Measurements from ENCODE around the gene EFNA1.

EFNA1 gene

DNA sequence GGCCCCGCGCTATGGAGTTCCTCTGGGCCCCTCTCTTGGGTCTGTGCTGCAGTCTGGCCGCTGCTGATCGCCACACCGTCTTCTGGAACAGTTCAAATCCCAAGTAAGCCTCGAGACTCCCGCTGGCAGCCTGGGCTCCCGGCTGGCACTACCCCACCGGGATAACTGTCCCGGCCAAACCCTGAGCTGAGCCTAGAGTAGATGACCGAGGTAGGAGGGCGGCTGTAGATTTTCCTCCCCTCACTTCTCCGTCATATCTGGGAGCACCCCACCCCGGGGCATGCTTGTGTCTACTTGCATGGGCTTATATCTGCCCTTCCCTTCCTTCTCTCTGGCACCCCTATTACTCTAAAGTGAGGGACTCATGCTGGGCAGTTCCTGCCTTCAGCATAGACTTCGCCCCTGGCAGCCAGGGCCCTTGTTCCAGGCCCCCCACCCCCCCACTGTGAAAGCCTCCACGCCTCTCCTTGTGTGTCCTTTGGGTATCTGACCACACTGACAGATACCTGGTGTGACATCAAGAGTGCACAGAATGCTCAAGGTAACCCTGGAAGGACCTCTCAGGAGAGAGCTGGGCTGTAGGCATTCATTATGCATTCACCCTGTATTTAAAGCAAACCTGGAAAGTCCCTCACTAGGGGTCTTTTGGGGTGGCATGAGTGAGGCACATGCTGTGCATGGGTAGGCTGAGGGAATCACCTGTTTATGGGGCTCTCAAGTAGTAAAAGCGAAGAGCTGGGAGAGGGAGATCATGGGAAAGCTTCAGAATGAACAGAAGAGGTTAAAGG lies 485 bp downstream of the EFNA1 start (continued):
- TF ChIP-seq WT1 (tag by site-specific recombination; IDR thresholded peaks at IDR 0.05): no peak
- TF ChIP-seq ZFP69B (tag by site-specific recombination; IDR thresholded peaks at IDR 0.05): peak; percentile 28; the same call in 1 of the 2 replicates
- TF ChIP-seq, protein P1, sequence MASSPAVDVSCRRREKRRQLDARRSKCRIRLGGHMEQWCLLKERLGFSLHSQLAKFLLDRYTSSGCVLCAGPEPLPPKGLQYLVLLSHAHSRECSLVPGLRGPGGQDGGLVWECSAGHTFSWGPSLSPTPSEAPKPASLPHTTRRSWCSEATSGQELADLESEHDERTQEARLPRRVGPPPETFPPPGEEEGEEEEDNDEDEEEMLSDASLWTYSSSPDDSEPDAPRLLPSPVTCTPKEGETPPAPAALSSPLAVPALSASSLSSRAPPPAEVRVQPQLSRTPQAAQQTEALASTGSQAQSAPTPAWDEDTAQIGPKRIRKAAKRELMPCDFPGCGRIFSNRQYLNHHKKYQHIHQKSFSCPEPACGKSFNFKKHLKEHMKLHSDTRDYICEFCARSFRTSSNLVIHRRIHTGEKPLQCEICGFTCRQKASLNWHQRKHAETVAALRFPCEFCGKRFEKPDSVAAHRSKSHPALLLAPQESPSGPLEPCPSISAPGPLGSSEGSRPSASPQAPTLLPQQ (tag by site-specific recombination; IDR thresholded peaks at IDR 0.05): peak; percentile 28; the same call in 1 of the 2 replicates
- TF ChIP-seq, protein P2, sequence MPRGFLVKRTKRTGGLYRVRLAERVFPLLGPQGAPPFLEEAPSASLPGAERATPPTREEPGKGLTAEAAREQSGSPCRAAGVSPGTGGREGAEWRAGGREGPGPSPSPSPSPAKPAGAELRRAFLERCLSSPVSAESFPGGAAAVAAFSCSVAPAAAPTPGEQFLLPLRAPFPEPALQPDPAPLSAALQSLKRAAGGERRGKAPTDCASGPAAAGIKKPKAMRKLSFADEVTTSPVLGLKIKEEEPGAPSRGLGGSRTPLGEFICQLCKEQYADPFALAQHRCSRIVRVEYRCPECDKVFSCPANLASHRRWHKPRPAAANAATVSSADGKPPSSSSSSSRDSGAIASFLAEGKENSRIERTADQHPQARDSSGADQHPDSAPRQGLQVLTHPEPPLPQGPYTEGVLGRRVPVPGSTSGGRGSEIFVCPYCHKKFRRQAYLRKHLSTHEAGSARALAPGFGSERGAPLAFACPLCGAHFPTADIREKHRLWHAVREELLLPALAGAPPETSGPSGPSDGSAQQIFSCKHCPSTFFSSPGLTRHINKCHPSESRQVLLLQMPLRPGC (tag by site-specific recombination; IDR thresholded peaks at IDR 0.05): no peak
- no peak for TF ChIP-seq ZNF2 (tag by site-specific recombination; IDR thresholded peaks at IDR 0.05)
- no peak for TF ChIP-seq ZNF561 (tag by site-specific recombination; IDR thresholded peaks at IDR 0.05; ENCODE audit: borderline replicate concordance)
- TF ChIP-seq MYNN (tag by site-specific recombination; IDR thresholded peaks at IDR 0.05; ENCODE audit: borderline replicate concordance): no peak
- TF ChIP-seq OVOL3 (tag by site-specific recombination; IDR thresholded peaks at IDR 0.05): no peak
- TF ChIP-seq KLF10 (tag by site-specific recombination; IDR thresholded peaks at IDR 0.05): no peak

DNA sequence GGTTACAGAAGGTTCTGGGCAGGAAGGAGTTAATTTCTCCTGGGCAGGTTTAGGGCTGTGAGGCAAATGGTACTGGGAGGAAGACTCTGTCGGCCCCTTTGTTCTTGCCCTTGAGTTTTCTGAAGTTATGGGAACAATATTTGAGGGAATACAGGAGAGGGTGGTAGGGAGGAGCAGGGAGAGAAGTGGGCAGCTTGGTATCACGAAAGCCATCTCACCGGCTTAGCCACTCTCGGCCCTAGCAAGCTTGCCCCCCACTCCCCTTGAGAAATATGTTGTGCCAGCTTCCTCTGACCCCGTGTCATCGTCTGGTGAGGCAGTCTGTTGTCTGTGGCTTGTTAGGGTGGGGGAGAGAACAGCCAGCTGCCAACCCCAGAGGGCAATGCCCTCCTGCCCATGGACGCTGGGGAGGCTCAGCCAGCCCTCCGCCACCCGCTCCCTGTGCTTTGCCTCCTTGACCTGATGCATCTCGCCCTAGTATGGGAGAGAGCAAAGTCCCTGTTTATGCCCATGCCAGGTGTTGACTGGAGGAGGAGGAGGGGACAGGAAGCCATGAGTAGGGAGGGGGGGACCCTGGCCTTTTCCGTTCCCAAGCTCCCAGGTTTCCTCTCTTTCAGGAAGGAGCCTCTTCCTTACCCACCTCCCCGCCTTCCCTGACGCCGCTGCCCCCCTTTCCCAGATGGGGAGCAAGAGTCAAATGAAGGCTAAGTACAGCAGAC lies 1.2 kb downstream of the EFNA1 start:
- ChIA-PET CTCF (interaction anchor here (0.5 to 8.1 kb wide), 9 partner anchors 14 to 167 kb away, joined by 3 to 54 read pairs (median 5); partner anchors contain the start of gene PYGO2), POLR2A (interaction anchor here (0.6 to 3.5 kb wide), 6 partner anchors 11 to 128 kb away, joined by 3 to 17 read pairs (median 4); partner anchors contain the start of genes DPM3 and KRTCAP2)
- Histone ChIP-seq H3K27ac (ENCODE audit: extremely low read depth, low read depth, low read length) (peak overlapping the region; percentile 57), H3K4me1 (ENCODE audit: control insufficient read depth, insufficient read depth, low read length) (peaks cover 21% of the 10 kb centered on the region), H3K4me3 (ENCODE audit: low read depth, low read length) (peak overlapping the region; percentile 62), H3K9me3 (ENCODE audit: control insufficient read depth, insufficient read depth, low read depth, low read length) (no peaks in the 10 kb centered on the region), H3K36me3 (ENCODE audit: control insufficient read depth in 2 of 2, insufficient read depth in 1 of 2, low read length in 2 of 2) (peaks cover 3 to 29% of the 10 kb centered on the region in 2 experiments; a peak in 2 of 3 replicates)
- TF ChIP-seq ZNF837 (tag by site-specific recombination; IDR thresholded peaks at IDR 0.05) (no peak), ZBTB48 (tag by site-specific recombination; IDR thresholded peaks at IDR 0.05) (0 out of 2 replicates have a peak, but pooled peaks have one; percentile 34), ZNF473 (tag by site-specific recombination; IDR thresholded peaks at IDR 0.05) (no peak), ZNF335 (tag by site-specific recombination; conservative IDR thresholded peaks at IDR 0.05) (no peak), TCF7L2 (IDR thresholded peaks at IDR 0.05; ENCODE audit: borderline replicate concordance, low read depth, low read length) (peak; percentile 83), SP7 (tag by site-specific recombination; IDR thresholded peaks at IDR 0.05) (0 out of 2 replicates have a peak, but pooled peaks have one; percentile 20), ZNF138 (tag by site-specific recombination; IDR thresholded peaks at IDR 0.05; ENCODE audit: borderline replicate concordance) (no peak), ZNF23 (tag by site-specific recombination; IDR thresholded peaks at IDR 0.05; ENCODE audit: borderline replicate concordance) (no peak)
- TF ChIP-seq, protein P3, sequence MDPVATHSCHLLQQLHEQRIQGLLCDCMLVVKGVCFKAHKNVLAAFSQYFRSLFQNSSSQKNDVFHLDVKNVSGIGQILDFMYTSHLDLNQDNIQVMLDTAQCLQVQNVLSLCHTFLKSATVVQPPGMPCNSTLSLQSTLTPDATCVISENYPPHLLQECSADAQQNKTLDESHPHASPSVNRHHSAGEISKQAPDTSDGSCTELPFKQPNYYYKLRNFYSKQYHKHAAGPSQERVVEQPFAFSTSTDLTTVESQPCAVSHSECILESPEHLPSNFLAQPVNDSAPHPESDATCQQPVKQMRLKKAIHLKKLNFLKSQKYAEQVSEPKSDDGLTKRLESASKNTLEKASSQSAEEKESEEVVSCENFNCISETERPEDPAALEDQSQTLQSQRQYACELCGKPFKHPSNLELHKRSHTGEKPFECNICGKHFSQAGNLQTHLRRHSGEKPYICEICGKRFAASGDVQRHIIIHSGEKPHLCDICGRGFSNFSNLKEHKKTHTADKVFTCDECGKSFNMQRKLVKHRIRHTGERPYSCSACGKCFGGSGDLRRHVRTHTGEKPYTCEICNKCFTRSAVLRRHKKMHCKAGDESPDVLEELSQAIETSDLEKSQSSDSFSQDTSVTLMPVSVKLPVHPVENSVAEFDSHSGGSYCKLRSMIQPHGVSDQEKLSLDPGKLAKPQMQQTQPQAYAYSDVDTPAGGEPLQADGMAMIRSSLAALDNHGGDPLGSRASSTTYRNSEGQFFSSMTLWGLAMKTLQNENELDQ (tag by site-specific recombination; IDR thresholded peaks at IDR 0.05; ENCODE audit: low read depth): no peak
- TF ChIP-seq, protein P4, sequence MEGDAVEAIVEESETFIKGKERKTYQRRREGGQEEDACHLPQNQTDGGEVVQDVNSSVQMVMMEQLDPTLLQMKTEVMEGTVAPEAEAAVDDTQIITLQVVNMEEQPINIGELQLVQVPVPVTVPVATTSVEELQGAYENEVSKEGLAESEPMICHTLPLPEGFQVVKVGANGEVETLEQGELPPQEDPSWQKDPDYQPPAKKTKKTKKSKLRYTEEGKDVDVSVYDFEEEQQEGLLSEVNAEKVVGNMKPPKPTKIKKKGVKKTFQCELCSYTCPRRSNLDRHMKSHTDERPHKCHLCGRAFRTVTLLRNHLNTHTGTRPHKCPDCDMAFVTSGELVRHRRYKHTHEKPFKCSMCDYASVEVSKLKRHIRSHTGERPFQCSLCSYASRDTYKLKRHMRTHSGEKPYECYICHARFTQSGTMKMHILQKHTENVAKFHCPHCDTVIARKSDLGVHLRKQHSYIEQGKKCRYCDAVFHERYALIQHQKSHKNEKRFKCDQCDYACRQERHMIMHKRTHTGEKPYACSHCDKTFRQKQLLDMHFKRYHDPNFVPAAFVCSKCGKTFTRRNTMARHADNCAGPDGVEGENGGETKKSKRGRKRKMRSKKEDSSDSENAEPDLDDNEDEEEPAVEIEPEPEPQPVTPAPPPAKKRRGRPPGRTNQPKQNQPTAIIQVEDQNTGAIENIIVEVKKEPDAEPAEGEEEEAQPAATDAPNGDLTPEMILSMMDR (tag by site-specific recombination; IDR thresholded peaks at IDR 0.05): no peak
- TF ChIP-seq, protein P5, sequence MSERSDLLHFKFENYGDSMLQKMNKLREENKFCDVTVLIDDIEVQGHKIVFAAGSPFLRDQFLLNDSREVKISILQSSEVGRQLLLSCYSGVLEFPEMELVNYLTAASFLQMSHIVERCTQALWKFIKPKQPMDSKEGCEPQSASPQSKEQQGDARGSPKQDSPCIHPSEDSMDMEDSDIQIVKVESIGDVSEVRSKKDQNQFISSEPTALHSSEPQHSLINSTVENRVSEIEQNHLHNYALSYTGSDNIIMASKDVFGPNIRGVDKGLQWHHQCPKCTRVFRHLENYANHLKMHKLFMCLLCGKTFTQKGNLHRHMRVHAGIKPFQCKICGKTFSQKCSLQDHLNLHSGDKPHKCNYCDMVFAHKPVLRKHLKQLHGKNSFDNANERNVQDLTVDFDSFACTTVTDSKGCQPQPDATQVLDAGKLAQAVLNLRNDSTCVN (tag by site-specific recombination; optimal IDR thresholded peaks at IDR 0.05): no peak
- TF ChIP-seq, protein P6, sequence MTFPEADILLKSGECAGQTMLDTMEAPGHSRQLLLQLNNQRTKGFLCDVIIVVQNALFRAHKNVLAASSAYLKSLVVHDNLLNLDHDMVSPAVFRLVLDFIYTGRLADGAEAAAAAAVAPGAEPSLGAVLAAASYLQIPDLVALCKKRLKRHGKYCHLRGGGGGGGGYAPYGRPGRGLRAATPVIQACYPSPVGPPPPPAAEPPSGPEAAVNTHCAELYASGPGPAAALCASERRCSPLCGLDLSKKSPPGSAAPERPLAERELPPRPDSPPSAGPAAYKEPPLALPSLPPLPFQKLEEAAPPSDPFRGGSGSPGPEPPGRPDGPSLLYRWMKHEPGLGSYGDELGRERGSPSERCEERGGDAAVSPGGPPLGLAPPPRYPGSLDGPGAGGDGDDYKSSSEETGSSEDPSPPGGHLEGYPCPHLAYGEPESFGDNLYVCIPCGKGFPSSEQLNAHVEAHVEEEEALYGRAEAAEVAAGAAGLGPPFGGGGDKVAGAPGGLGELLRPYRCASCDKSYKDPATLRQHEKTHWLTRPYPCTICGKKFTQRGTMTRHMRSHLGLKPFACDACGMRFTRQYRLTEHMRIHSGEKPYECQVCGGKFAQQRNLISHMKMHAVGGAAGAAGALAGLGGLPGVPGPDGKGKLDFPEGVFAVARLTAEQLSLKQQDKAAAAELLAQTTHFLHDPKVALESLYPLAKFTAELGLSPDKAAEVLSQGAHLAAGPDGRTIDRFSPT (tag by site-specific recombination; IDR thresholded peaks at IDR 0.05): peak; percentile 93

Data from HEK293 (cell line).